Neuronal stem cell (in vitro differentiated cells): ENCODE results near the gene VPS13D.

Experiments used
- DNase-seq: peaks from one replicate; pipeline ENCODE4 v3.0.0-alpha.2; 2013; ENCODE audit warnings: low spot score
- H2AFZ ChIP-seq: one replicate; pipeline ENCODE4 v1.6.1; 2013; ENCODE audit warnings: mild to moderate bottlenecking, low read length, inconsistent platforms
- H2AK5ac ChIP-seq: 2 replicates; pipeline ENCODE4 v1.6.1; 2013; ENCODE audit warnings: low read depth, mild to moderate bottlenecking, inconsistent platforms, low read length, moderate library complexity, mixed read lengths
- H2BK120ac ChIP-seq: 2 replicates; pipeline ENCODE4 v1.6.1; 2013; ENCODE audit warnings: low read depth, mild to moderate bottlenecking, inconsistent platforms, low read length, moderate library complexity, mixed read lengths
- H2BK12ac ChIP-seq: one replicate; pipeline ENCODE4 v1.6.1; 2013; ENCODE audit warnings: low read length, inconsistent platforms
- H2BK15ac ChIP-seq: 2 replicates; pipeline ENCODE4 v1.6.1; 2013; ENCODE audit warnings: mild to moderate bottlenecking, low read length, inconsistent platforms, mixed read lengths
- H2BK5ac ChIP-seq: one replicate; pipeline ENCODE4 v1.6.1; 2013; ENCODE audit warnings: inconsistent platforms, mild to moderate bottlenecking, low read length, moderate library complexity
- H3K14ac ChIP-seq: one replicate; pipeline ENCODE4 v1.6.1; 2013; ENCODE audit warnings: low read length, inconsistent platforms
- H3K18ac ChIP-seq: 2 replicates; pipeline ENCODE4 v1.6.1; 2013; ENCODE audit warnings: low read length, inconsistent platforms
- H3K23ac ChIP-seq: 2 replicates; pipeline ENCODE4 v1.6.1; 2013; ENCODE audit warnings: low read depth, mild to moderate bottlenecking, mixed read lengths, low read length, inconsistent platforms; ENCODE audit not compliant: poor library complexity
- H3K27ac ChIP-seq: replicated peaks from 3 replicates; pipeline ENCODE4 v1.5.1; 2013; ENCODE audit warnings: low read length, inconsistent platforms
- H3K27me3 ChIP-seq, 3 experiments: 2 replicates each; pipeline ENCODE4 v1.6.1; 2013; ENCODE audit warnings: low read length in 3 of 3, mild to moderate bottlenecking in 2 of 3, inconsistent platforms in 1 of 3, low read depth in 1 of 3, mixed read lengths in 1 of 3, moderate library complexity in 1 of 3; ENCODE audit not compliant: control insufficient read depth in 3 of 3, insufficient read depth in 3 of 3
- H3K36me3 ChIP-seq, 2 donors: replicated peaks in 1 of 2; 2 replicates each; pipeline ENCODE4 v1.6.1; 2013; ENCODE audit warnings: low read length in 2 of 2; ENCODE audit not compliant: control insufficient read depth in 2 of 2, insufficient read depth in 2 of 2
- H3K4ac ChIP-seq: 2 replicates; pipeline ENCODE4 v1.6.1; 2013; ENCODE audit warnings: inconsistent platforms, mild to moderate bottlenecking, low read length, moderate library complexity
- H3K4me1 ChIP-seq, 2 donors: 1 replicate in 1 of 2; 2 replicates in 1 of 2; pipeline ENCODE4 v1.6.1; 2013; ENCODE audit warnings: low read length in 2 of 2, low read depth in 1 of 2; ENCODE audit not compliant: control insufficient read depth in 2 of 2, insufficient read depth in 1 of 2
- H3K4me2 ChIP-seq: one replicate; pipeline ENCODE4 v1.6.1; 2013; ENCODE audit warnings: mild to moderate bottlenecking, low read length, inconsistent platforms; ENCODE audit not compliant: insufficient read depth, poor library complexity, severe bottlenecking
- H3K4me3 ChIP-seq, 2 donors: 2 replicates each; pipeline ENCODE4 v1.5.1; 2013; ENCODE audit warnings: low read length in 2 of 2, mild to moderate bottlenecking in 2 of 2, inconsistent platforms in 1 of 2, moderate library complexity in 1 of 2
- H3K79me1 ChIP-seq: one replicate; pipeline ENCODE4 v1.6.1; 2013; ENCODE audit warnings: low read depth, mild to moderate bottlenecking, inconsistent platforms, low read length, moderate library complexity
- H3K9ac ChIP-seq: one replicate; pipeline ENCODE4 v1.6.1; 2013; ENCODE audit warnings: mild to moderate bottlenecking, low read depth, low read length, inconsistent platforms; ENCODE audit not compliant: poor library complexity
- H3K9me3 ChIP-seq, 2 donors: replicated peaks in 1 of 2; 2 replicates each; pipeline versions ENCODE3 to v1.6.1; 2013; ENCODE audit warnings: low read length in 2 of 2, mild to moderate bottlenecking in 2 of 2, inconsistent platforms in 1 of 2, low read depth in 1 of 2, mixed read lengths in 1 of 2, moderate library complexity in 1 of 2; ENCODE audit not compliant: control insufficient read depth in 2 of 2, insufficient read depth in 1 of 2
- H4K8ac ChIP-seq: one replicate; pipeline ENCODE4 v1.6.1; 2013; ENCODE audit warnings: low read depth, mild to moderate bottlenecking, inconsistent platforms, low read length, moderate library complexity
- H4K91ac ChIP-seq: one replicate; pipeline ENCODE4 v1.6.1; 2013; ENCODE audit warnings: low read length, low read depth, mild to moderate bottlenecking, inconsistent platforms; ENCODE audit not compliant: poor library complexity
- WGBS, 2 donors: extraction: QIAGEN DNeasy Blood & Tissue Kit; methylation state at CpG; one replicate each; pipeline ENCODE4 v1.1.7; 2013; ENCODE audit warnings: missing lambda C conversion rate in 2 of 2, mixed read lengths in 1 of 2; ENCODE audit not compliant: insufficient read length in 2 of 2, insufficient replicate concordance in 1 of 2; ENCODE audit errors: extremely low coverage in 2 of 2; 5-methylcytosine and 5-hydroxymethylcytosine counted together

Gene VPS13D

DNA sequence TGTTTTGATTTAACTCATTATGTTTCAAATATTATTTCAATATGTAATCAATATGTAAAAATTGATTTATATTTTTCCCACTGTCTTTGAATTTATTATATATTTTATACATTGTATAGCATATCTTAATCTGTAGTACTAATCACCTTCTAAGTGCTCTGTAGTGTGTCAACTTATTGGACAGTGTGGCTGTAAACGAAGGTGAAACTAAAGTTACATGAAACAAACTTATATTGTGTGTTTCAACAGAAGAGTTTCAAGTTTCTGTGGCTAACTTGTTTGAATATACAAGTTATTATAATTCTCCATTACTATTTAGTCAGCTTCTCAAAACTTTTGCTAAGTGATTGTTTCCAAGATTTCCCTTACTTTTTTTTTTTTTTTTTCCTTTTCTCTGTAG lies 212.4 kb downstream of the VPS13D start:
- H2AK5ac ChIP-seq: no peak overlapping the region
- H2BK15ac ChIP-seq: no peak overlapping the region
- no peaks in the 10 kb centered on the region for H3K27me3 ChIP-seq
- no peaks in the 10 kb centered on the region for H3K79me1 ChIP-seq
- H3K4me1 ChIP-seq: peaks cover 0 to 3% of the 10 kb centered on the region in 2 donors
- H4K8ac ChIP-seq: no peak overlapping the region
- H2BK5ac ChIP-seq: no peak overlapping the region
- no peak overlapping the region for H3K4ac ChIP-seq
- no peak overlapping the region for H4K91ac ChIP-seq
- no peak overlapping the region for H2AFZ ChIP-seq
- no peak overlapping the region for H2BK120ac ChIP-seq
- H3K18ac ChIP-seq: no peak overlapping the region
- no peak overlapping the region for H2BK12ac ChIP-seq
- H3K23ac ChIP-seq: no peak overlapping the region
- H3K36me3 ChIP-seq: no peaks in the 10 kb centered on the region
- no peak overlapping the region for H3K9ac ChIP-seq
- H3K27ac ChIP-seq: no peak overlapping the region
- peaks cover 4 to 6% of the 10 kb centered on the region in 2 donors for H3K9me3 ChIP-seq
- no peak overlapping the region for H3K14ac ChIP-seq
- no CpG with 5 or more reads among the region's 1 CpG for WGBS, 2 donors
- H3K4me3 ChIP-seq: no peak overlapping the region
- no peak overlapping the region for H3K4me2 ChIP-seq
- DNase-seq: no peak

DNA sequence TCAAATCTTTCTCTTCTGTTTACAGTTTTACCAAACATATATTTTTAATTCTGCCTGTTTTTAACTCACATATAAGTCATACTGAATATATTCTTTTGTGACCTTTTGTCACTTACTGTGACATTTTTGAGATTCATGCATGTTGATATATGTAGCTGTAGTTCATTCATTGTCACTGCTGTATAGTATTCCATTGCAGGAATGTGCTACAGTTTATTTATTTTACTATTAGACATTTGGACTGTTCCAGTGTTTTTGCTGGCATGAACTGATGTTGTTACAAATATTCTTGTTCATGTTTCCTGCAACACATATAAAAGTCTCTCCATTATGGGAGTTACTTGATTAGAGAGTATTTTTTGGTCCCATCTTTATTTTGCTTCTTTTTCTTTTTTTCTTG lies 213.3 kb downstream of the VPS13D start:
- Histone ChIP-seq H3K23ac (no peak overlapping the region), H3K4me2 (no peak overlapping the region), H2AFZ (no peak overlapping the region), H3K36me3 (no peaks in the 10 kb centered on the region), H3K4ac (no peak overlapping the region), H3K27me3 (no peaks in the 10 kb centered on the region), H2BK120ac (no peak overlapping the region), H3K9me3 (peaks cover 2 to 3% of the 10 kb centered on the region in 2 donors), H3K4me1 (peaks cover 5 to 7% of the 10 kb centered on the region in 2 donors), H3K18ac (no peak overlapping the region), H4K91ac (no peak overlapping the region), H3K27ac (no peak overlapping the region), H2BK5ac (no peak overlapping the region), H3K4me3 (no peak overlapping the region), H2AK5ac (no peak overlapping the region), H2BK12ac (no peak overlapping the region), H3K9ac (no peak overlapping the region), H3K14ac (no peak overlapping the region), H3K79me1 (no peaks in the 10 kb centered on the region), H2BK15ac (no peak overlapping the region), H4K8ac (no peak overlapping the region)
- no peak for DNase-seq

DNA sequence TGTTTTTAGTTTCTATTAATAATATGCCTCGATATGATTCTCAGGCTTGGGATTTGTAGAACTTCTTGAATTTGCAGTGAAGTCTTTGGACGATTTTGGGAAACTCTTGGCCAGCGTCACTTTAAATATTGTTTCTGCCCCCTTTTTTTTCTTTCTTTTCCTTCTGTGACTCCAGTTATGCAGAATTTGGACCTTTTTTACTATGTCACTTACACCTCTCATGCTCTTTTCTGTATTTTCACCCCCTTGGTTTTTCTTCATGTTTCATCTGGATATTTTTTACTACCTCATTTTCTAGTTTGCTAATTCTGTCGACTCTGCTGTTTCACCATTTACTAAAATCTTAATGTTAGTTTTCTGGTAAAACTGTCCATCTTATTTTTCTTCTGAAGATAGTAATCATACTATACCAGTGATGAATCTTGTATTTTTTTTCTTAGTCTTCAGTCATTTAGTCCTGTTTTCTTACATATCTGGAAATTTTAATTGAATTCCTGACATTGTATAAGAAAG lies 214.6 kb downstream of the VPS13D start:
- H3K9me3 ChIP-seq: peaks cover 0 to 2% of the 10 kb centered on the region in 2 donors

DNA sequence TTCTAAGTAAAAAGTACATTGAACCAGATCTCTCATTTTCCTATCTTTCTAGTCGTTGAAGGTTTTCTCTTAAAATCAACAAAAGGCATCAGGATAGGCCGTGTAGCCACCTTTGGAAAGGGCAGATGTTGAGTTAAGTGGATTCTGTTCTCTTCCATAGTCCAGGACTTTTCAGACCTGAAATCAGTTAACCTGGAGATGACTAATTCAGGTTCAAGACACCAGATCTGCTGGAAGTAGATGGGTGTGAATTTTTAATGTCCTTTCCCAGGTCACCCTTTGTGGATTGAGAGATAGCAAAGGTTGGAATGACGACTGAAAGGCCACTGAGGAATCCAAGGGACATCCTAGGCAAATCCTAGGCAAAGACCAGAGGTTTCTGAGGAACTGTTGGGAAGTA lies 215.4 kb downstream of the VPS13D start:
- H2AK5ac ChIP-seq: no peak overlapping the region
- no peak overlapping the region for H3K4ac ChIP-seq
- H3K27me3 ChIP-seq: no peaks in the 10 kb centered on the region
- H3K9ac ChIP-seq: no peak overlapping the region
- H3K18ac ChIP-seq: no peak overlapping the region
- H3K4me1 ChIP-seq: peaks cover 5 to 15% of the 10 kb centered on the region in 2 donors
- no peak overlapping the region for H3K4me3 ChIP-seq
- H3K4me2 ChIP-seq: no peak overlapping the region
- no peak overlapping the region for H2BK120ac ChIP-seq
- H3K27ac ChIP-seq: no peak overlapping the region
- H3K79me1 ChIP-seq: no peaks in the 10 kb centered on the region
- H3K9me3 ChIP-seq: peaks cover 0 to 2% of the 10 kb centered on the region in 2 donors
- H2BK5ac ChIP-seq: no peak overlapping the region
- no peak overlapping the region for H2BK12ac ChIP-seq
- H4K8ac ChIP-seq: no peak overlapping the region
- H4K91ac ChIP-seq: no peak overlapping the region
- H3K14ac ChIP-seq: no peak overlapping the region
- no peak overlapping the region for H3K23ac ChIP-seq
- no CpG with 5 or more reads among the region's 3 CpGs for WGBS, 2 donors
- no peaks in the 10 kb centered on the region for H3K36me3 ChIP-seq
- no peak overlapping the region for H2BK15ac ChIP-seq
- no peak for DNase-seq
- H2AFZ ChIP-seq: no peak overlapping the region

More for the DNA sequence above, 214.6 kb downstream of the VPS13D start:
- H3K27me3 ChIP-seq: no peaks in the 10 kb centered on the region
- H2BK120ac ChIP-seq: no peak overlapping the region
- no peak overlapping the region for H2BK12ac ChIP-seq
- H3K36me3 ChIP-seq: no peaks in the 10 kb centered on the region
- H4K8ac ChIP-seq: no peak overlapping the region
- no peak overlapping the region for H3K4me3 ChIP-seq
- H3K4me2 ChIP-seq: no peak overlapping the region
- no peak overlapping the region for H2BK5ac ChIP-seq
- H4K91ac ChIP-seq: no peak overlapping the region
- no peak for DNase-seq
- peaks cover 5 to 15% of the 10 kb centered on the region in 2 donors for H3K4me1 ChIP-seq
- no peak overlapping the region for H3K27ac ChIP-seq
- whole genome bisulfite sequencing, 2 donors: no CpG with 5 or more reads among the region's 4 CpGs
- H3K9ac ChIP-seq: no peak overlapping the region
- no peak overlapping the region for H2AK5ac ChIP-seq
- H3K23ac ChIP-seq: no peak overlapping the region
- H3K18ac ChIP-seq: no peak overlapping the region
- no peak overlapping the region for H3K14ac ChIP-seq
- no peaks in the 10 kb centered on the region for H3K79me1 ChIP-seq
- H2AFZ ChIP-seq: no peak overlapping the region
- H3K4ac ChIP-seq: no peak overlapping the region
- no peak overlapping the region for H2BK15ac ChIP-seq
